GM04503 (cell line): ENCODE measurements around the gene CNN3.

ENCODE experiments used
- DNase-seq: peaks from one replicate; pipeline ENCODE4 v3.0.0-alpha.2; 2012; ENCODE audit warnings: low read depth

CNN3 gene

DNA sequence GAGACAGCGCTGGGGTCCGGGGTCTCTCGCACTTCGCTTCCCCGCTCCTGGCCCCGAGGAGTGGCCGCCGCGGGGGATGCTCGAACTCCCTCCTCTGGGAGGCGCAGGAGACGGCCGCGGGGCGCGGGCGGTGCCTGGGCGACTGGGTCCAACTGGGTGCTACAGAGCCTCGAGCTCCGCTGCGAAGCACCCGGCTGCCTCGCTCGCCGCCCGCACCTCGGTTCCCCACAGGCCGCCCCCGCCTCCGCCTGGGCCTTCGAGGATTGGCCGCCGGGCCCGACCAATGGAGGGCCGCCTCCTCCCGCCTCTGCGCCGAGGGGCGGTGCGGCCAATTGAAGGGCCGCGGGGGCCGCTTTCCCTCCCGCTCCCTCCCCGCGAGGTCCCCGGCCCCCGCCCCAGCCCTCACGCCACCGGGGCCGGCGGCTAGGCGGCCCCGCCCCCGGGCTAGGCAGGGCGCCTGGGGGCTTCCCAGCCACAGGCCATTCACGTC, at the start of gene CNN3:
CNN3 (minus strand) TSS at position 196 of the 490 bp plus-strand sequence. CDS start 216 bp downstream, outside the sequence.
- DNase-seq, result no peak

DNA sequence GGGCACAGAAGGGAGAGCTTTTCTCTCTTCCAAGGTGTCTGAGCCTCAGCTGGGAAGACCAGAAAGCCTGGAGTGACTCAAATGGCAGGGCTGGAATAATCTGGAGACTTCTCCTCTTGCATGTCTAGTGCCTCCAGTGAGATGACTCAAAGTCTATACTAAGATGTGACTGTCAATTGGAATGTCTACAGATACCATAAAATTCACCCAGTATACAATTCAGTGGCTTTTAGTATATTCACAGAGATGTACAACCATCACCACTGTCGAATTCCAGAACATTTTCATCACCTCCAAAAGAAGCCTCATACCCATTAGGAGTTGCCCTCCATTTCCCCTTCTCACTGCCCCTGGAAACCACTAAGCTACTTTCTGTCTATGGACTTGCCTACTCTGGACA, 47.9 kb upstream of the CNN3 start:
- DNase-seq, result peak; percentile 65

DNA sequence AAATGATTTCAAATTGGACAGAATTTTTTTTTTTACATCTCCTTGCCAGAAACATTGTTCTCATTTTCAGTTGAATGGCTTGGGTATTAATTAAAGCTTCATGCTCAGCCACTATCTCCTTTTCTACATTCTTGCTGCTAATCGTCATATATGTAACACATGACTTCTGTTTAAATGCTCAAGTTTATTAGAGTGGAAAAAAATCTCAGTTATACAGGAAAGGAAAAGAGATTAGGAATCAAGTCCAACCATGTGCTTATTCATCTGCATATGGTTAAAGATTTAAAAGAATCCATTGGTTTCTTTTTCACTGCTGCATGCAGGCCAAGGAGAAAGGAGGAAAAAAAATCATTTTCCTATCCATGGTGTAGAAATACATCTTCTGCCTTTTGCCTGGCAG, 47.3 kb upstream of the CNN3 start:
- DNase-seq, result no peak

DNA sequence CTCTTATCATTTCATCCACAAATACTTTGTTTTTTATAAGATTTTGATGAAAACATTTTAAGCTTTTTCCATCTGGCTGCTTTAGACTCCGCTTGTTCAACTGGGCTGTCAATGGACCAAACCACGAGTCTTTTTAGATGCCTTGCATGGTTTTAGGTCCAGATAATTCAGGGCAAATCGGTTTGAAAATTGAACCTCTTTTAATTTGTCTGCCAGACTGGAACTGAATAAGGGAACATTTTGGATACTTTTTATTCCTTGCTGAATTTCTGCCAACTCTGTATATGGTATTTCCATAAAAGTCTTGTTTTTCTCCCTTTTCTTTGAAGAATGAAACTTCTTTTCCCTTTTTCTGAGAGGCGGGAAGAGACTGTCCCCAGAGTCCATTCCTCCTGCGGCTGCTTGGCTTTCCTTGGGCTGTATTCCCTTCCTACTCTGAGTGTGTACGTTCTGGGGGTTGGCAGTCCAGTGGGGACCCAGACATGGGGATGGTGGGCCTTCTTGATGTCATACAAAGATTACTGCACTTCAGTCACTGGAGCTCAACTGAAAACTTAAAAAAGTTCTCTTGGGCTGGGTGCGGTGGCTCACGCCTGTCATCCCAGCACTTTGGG, 46.5 kb upstream of the CNN3 start:
- DNase-seq, result no peak

DNA sequence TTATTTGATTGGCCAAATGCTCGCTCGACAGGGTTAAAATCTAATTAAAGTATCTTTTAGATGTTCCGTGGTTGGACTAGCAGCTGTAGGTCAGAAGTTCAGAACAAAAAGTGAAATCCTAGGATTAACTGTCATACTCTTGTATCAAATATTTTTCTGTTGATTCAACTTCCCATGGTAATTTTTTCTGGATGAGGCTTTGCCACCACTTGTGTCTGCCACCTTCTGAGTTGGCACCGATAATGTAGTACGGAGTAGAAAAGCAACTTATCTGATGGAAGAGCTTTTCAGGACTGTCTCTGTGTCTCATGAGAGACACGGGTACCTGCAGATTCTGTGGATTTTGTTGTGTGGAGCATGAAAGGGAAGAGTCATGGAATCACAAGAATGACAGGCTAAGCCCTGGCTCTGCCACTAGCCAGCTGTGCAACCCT, 44.6 kb upstream of the CNN3 start:
- no peak for DNase-seq

DNA sequence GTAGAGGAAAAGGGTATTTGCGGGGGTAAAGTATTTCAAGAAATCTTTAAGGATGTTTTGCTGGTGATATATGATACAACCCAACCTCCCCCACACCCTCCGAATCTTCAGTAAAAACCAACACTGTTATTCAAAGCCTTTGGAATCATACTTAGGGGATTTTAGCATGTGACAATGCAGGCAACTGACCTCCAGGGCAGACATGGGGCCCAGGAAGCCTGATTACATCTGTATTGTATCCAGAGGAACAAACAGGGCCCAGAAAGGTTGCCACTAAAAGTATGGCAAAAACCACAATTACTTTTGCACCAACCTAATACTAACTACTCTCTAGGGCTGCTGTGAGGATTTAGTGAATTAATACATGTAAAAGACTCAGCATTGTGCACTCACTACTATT, 43.9 kb upstream of the CNN3 start:
- no peak for DNase-seq

DNA sequence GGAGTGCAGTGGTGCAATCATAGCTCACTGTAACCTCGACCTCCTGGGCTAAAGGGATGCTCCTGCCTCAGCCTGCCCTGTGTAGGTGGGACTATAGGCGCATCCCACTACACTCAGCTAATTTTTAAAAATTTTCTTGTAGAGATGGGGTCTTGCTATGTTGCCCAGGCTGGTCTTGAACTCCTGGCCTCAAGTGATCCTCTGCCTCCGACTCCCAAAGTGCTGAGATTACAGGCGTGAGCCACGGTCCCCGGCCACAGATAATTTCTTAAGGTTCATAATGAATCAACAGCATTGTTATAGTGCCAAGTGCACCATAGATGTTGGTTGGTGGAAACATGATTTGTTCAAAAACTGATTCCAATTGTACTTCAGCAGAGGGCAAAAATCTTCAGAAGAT, 42.2 kb upstream of the CNN3 start:
- no peak for DNase-seq

DNA sequence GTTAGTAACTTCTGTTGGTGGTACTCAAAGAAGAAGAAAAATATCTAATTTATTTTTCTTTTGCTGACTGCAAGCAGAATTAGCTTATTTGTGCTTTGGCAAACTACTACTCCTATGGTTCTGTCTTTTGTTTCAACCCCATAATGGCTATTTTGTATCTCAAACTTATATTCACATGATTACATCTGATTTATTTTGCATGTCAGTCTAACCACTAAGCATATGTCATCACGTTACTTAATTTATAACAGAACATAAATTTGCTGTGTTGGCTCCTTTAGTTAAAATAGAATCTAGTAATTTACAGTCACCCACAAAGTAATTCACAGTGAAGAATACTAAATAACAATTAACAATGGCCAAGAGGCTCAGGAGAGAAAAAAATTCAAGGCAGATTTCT, 39.1 kb upstream of the CNN3 start:
- no peak for DNase-seq

DNA sequence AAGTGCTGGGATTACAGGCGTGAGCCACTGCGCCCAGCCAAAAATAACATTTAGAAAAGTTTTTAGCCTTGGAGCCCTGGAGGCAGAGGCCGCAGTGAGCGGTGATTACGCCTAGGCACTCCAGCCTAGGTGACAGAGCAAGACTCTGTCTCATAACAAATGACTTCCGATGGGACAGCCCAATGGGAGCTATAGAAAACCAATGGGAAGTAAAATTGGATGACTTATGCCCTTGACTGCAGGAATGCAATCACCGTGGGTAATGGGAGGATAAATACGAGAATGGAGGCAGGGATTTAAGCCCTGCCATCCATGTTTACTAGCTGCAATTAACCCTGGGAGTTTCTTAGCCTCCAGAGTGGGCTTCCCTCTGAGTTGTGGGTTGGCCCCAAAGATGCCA, 37.0 kb upstream of the CNN3 start:
- no peak for DNase-seq

DNA sequence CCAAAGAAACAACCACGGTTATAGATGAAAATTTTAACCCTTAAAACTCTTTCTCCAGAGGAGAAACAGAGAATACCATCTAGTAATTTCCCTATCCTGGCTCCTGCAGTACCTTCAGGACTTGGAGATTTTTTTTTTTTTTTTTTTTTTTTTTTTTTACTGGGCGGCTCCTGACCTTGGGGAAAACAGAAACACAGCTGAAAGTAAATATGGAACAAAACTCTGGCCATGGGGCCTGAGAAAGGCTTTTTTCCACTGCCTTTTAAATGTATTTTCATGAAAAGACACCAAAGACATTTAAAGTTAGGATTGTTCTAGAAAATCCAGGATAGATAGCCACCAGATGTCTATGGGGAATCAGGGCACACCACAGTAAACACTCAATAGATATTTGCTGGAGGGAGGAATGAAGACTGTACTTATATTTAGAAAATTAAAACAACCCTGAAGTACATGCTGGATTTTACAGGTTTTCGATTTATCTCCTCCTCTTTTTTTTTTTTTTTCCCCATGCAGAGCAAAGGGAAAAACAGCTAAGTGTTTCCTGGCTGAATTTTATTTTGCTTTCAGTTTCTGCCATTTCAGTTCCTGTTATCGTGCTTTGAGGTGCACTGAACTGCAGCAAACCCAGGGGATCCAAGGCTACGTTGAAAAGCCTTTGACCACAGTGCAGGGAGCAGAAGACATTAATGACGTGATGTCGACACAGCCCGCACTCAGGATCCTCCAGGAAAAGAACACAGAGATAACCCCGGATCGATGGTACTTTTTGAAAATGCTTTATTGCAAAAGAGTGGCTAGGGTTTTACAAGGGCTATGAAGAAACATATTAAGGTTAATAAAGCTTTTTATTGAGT, 35.7 kb upstream of the CNN3 start:
- DNase-seq, result no peak

DNA sequence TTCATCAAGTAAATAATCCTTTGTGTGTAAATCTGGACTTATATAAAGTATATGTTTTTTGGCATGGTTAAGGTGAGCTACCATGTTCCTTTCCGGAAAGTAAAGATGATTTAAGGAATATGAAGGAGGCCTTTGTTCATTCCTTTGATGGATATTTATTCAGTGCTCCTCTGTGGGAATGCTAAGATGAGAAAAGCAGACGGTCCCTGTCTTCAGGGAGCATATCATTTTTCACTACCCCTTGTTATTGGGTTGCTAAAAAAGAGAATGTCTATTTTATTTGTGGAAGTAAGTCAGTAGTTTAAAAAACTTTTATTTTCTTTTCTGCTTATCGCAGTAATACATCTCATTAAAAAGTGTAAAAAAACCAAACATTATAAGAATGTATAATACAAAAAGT, 35.1 kb upstream of the CNN3 start:
- no peak for DNase-seq

DNA sequence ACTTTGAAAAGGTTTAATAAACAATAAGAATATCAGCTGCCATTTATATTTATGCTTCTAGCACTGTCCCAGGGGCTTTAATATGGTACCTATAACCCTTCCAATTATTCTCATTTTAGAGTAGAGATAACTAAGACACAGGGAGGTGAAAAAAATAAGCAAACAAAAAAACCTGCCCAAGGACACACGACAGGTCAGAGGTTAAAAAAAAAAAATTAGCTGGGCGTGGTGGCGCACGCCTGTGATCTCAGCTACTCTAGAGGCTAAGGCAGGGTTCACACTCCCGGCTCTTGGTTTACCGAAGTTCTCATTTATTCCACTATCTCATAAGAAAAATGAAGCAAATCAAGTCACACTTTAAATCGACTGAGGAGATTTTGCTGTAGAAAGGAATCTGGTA, 34.7 kb upstream of the CNN3 start:
- no peak for DNase-seq

DNA sequence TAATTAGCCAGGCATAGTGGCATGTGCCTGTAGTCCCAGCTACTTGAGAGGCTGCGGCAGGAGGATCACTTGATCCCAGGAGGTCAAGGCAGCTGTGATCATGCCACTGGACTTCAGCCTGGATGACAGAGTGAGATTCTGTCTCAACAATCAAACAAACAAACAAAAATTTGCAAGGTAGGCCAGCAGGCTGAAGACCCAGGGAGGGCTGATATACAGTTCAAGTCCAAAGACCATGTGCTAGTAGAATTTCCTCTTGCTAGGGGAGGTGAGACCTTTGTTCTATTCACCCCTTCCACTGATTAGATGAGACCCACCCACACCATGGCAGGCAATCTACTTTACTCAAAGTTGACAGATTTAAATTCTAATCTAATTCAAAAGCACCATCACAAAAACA, 31.2 kb upstream of the CNN3 start:
- DNase-seq, result no peak

DNA sequence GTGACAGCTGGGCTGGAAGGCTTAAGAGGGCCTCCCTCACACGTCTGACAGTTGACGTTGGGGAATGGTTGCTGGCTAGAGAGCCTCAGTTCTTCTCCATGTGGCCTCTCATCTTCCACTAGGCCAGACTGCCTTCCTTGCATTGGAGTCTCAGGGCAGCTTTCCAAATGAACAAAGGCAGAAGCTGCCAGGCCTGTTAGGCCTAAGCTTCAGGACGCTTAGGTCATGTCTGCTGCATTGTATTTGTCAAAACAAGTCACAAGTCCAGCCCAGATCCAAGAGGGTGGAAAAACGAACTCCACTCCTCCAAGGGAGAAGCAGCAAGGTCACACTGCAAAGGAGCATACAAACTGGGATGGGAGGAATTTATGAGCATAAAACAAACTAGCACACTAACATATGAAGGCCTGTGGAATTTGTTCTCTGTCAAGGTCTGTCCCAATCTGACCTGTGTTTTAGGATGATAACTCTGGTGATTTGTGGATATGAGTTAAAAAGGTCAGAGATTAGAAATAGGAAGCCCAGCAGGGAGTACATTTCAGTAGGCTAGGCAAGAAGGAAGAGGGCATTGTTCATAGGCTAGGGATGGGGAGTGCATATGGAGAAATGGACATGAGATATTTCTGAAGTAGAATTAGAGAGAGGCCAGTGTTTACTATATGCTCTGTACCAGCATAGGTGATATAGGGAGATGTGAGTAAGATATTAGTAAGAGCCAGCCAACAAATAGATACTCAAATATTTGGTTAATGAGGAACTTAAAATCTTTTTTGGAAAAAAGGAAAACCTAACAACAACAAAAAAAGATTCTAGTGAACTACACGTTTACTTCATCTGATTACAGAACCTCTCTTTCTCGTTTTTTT, 29.1 kb upstream of the CNN3 start:
- no peak for DNase-seq

DNA sequence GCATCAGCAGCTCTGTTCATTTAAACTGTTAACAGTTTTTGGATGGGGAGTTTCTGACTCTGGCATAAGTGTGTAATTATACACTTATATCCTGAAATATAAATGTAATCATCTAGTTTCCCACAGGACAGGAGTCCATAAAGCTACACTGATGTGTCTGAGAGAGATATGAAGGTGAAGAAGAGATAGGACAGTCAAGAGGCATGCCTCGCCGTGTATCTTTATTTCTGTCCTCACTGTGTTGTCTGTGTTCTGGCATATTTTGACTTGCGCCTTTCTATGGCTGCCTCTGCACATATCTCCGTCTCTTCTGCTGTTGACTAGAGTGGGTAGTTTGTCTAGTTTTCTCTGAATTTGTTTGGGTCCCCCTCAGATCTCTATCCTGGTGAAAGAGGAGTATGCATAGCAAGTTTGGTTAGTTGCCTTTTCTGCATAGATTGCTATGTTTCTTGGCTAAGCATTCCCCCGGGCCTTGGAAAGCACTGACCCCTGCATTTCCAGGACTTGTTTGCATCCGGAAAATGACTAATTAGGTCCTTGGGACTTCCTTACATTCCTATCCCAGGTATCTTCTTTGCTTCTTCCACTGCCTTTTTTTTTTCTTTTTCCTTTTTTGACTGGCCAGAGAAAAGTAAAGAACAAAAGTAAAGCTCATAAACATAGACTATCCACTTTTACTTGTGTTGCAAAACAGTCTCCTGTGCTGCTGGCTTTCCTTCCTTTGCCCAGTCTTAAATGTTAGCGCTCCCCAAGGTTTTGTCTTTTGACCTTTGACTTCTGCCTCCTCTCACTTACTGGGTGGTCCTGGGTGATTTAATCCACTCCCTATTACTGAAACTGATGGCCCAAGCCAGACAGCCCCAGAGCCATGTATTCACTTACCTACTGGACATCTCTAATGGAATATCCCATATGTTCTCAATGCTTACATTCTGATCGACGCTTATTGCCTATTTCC, 27.6 kb upstream of the CNN3 start:
- DNase-seq, result no peak

DNA sequence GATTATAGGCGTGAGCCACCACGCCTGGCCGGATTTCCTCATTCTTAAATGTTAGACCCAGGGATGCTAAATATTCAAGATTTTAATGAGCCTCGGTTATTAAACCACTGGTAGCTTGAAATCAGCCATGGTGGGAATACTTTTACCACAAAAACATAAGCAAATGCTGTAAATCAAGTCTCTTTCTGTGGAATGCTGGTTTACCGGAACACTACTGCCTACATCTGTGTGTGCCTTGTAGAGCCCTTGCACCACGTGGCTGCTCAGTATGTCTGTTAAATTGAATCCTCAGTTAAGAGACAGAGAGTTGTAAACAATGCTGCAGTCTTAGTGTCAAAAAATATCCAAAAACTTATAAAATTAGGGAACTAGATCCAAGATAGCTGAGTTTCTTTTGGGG, 26.8 kb upstream of the CNN3 start:
- no peak for DNase-seq

DNA sequence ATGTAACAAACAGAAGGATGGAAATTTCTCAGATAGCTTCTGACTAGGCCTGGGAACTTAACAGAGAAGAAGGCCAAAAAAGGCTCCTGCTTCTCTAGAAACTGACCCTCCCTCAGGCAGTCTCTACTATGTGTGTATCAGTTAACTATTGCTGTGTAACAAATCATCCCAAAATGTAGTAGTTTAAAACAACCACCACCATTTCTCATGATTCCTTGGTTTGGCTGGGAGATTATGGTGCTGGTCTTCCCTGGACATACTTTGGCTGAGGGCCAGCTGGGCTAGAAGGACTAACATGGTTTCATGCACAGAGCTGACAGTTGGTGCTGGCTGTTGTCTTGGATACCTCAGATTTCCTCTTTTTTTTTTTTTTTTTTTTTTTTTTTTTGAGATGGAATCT, 26.2 kb upstream of the CNN3 start:
- DNase-seq, result no peak

DNA sequence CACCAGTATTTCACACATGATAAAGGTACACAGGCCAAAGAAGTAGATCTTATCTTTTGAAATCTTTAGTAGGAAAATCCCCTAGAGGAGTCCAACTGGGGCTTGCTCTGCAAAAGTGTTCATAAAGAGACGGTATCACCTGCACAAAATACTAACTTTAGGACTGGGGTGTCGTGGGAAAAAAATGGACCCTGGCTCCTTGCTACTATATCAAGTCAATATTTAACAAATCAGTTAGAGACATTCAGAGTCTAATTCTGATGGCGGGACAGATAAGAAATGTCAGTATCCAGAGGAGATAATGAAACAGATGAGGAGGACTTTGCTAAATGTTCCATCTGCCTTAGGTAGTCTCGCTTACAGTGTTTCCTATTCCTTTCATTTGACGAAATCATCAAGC, 25.6 kb upstream of the CNN3 start:
- DNase-seq, result no peak

DNA sequence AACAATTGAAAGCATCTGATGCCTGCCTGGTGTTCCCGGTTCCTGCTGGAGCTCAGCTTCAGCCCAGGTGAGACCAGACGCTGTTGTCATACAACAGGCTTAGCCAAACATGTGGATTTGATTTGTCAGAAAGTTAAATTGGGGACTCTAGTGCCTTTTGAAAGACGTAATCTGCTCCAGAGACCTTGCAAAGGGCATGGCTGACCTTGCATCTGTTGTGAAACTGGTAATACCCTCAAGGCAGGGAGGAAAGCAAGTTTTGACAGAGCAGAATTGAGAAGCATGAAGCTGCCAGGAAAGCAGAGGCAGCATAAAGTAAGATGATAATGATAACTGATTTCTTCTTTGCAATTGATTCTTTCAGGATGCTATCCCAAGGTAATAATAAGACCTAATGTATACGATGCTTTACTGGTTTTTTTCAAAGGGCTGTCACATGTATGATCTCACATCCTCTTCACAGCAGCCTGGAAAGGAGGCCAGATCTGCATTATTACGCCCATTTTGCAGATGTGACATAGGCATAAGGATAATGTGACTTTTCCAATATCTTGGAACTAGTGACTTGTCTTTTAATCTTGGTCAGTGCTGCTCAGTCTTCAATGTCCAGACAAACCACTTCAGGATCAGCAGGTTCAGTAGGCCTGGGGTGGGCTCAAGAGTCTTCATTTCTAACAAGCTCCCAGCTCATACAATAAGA, 24.7 kb upstream of the CNN3 start:
- DNase-seq, result no peak

DNA sequence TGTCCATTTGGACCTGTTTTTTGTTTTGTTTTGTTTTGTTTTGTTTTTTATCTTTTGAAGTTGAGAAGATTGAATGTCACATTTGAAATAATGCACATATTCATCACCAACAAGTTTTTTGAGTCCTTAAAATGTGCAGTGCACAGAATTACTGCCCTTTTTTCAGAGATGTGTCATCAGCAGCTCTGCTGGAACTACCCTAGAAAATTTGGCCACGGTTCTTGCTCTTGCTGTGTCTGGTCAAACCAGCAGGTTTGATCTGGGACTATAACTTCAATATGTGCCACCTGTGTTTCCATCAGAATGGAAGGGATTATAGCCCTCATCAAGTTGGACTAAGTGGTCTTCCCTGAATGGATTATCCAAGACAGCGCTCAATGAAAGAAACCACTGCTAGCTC, 24.1 kb upstream of the CNN3 start:
- DNase-seq, result no peak
